Trophoblast cell (in vitro differentiated cells and primary cell): ENCODE results near the gene RBM20.

ENCODE experiments used
- DNase-seq, 2 donors: peaks; one replicate each; pipeline ENCODE4 v3.0.0-alpha.2; 2016
- H2AFZ ChIP-seq: 2 replicates; pipeline ENCODE4 v1.6.1; 2013; ENCODE audit warnings: low read length, moderate library complexity, mild to moderate bottlenecking; ENCODE audit not compliant: insufficient read depth, poor library complexity
- H2AK5ac ChIP-seq: 2 replicates; pipeline ENCODE4 v1.6.1; 2013; ENCODE audit warnings: mild to moderate bottlenecking, low read length
- H2BK120ac ChIP-seq: 2 replicates; pipeline ENCODE4 v1.6.1; 2013; ENCODE audit warnings: low read length, mild to moderate bottlenecking, moderate library complexity; ENCODE audit not compliant: insufficient read depth, poor library complexity
- H2BK12ac ChIP-seq: 2 replicates; pipeline ENCODE4 v1.6.1; 2013; ENCODE audit warnings: mild to moderate bottlenecking, low read length, moderate library complexity
- H2BK5ac ChIP-seq: 2 replicates; pipeline ENCODE4 v1.6.1; 2013; ENCODE audit warnings: low read length, low read depth, moderate library complexity, mild to moderate bottlenecking; ENCODE audit not compliant: poor library complexity
- H3K14ac ChIP-seq: 2 replicates; pipeline ENCODE4 v1.6.1; 2013; ENCODE audit warnings: mild to moderate bottlenecking, low read length
- H3K18ac ChIP-seq: 2 replicates; pipeline ENCODE4 v1.6.1; 2013; ENCODE audit warnings: mild to moderate bottlenecking, low read length
- H3K23ac ChIP-seq: 2 replicates; pipeline ENCODE4 v1.6.1; 2013; ENCODE audit warnings: low read length
- H3K27ac ChIP-seq: 2 replicates; pipeline ENCODE4 v1.5.1; 2013; ENCODE audit warnings: low read depth, mild to moderate bottlenecking, inconsistent platforms, low read length, moderate library complexity
- H3K27me3 ChIP-seq: 2 replicates; pipeline ENCODE4 v1.6.1; 2013; ENCODE audit warnings: inconsistent platforms, mild to moderate bottlenecking, low read length, moderate library complexity; ENCODE audit not compliant: insufficient read depth
- H3K36me3 ChIP-seq, 2 experiments: 1 replicate in 1 of 2; 2 replicates in 1 of 2; pipeline ENCODE4 v1.6.1; 2013; ENCODE audit warnings: low read length in 2 of 2, mild to moderate bottlenecking in 2 of 2, moderate library complexity in 1 of 2; ENCODE audit not compliant: insufficient read depth in 2 of 2, control insufficient read depth in 1 of 2
- H3K4ac ChIP-seq: 2 replicates; pipeline ENCODE4 v1.6.1; 2013; ENCODE audit warnings: low read depth, mild to moderate bottlenecking, low read length, moderate library complexity
- H3K4me1 ChIP-seq, 2 experiments: 1 replicate in 1 of 2; 2 replicates in 1 of 2; pipeline ENCODE4 v1.6.1; 2013; ENCODE audit warnings: low read length in 2 of 2, mild to moderate bottlenecking in 2 of 2, moderate library complexity in 1 of 2; ENCODE audit not compliant: insufficient read depth in 2 of 2, control insufficient read depth in 1 of 2
- H3K4me2 ChIP-seq: 2 replicates; pipeline ENCODE4 v1.6.1; 2013; ENCODE audit warnings: inconsistent platforms, mild to moderate bottlenecking, low read length, moderate library complexity
- H3K4me3 ChIP-seq: 2 replicates; pipeline ENCODE4 v1.5.1; 2013; ENCODE audit warnings: mild to moderate bottlenecking, low read depth, low read length, inconsistent platforms
- H3K79me1 ChIP-seq: one replicate; pipeline ENCODE4 v1.6.1; 2013; ENCODE audit warnings: low read length
- H3K79me2 ChIP-seq: 2 replicates; pipeline ENCODE4 v1.6.1; 2013; ENCODE audit warnings: low read length, mild to moderate bottlenecking; ENCODE audit not compliant: control insufficient read depth, insufficient read depth, poor library complexity
- H3K9ac ChIP-seq: 2 replicates; pipeline ENCODE4 v1.6.1; 2013; ENCODE audit warnings: mild to moderate bottlenecking, low read length
- H3K9me3 ChIP-seq: 2 replicates; pipeline ENCODE4 v1.6.1; 2013; ENCODE audit warnings: low read depth, mild to moderate bottlenecking, control low read depth, inconsistent platforms, low read length; ENCODE audit not compliant: insufficient read depth
- H4K12ac ChIP-seq: 2 replicates; pipeline ENCODE4 v1.6.1; 2013; ENCODE audit warnings: low read depth, mild to moderate bottlenecking, low read length, moderate library complexity
- H4K8ac ChIP-seq: 2 replicates; pipeline ENCODE4 v1.6.1; 2013; ENCODE audit warnings: low read depth, mild to moderate bottlenecking, low read length, moderate library complexity
- H4K91ac ChIP-seq: one replicate; pipeline ENCODE4 v1.6.1; 2013; ENCODE audit warnings: low read depth, mild to moderate bottlenecking, low read length, moderate library complexity
- WGBS: extraction: QIAGEN DNeasy Blood & Tissue Kit; methylation state at CpG from one replicate; pipeline ENCODE4 v1.1.7; 2013; ENCODE audit warnings: missing lambda C conversion rate; ENCODE audit not compliant: insufficient read length, insufficient coverage; ENCODE audit errors: extremely low coverage; 5-methylcytosine and 5-hydroxymethylcytosine counted together

Gene RBM20

DNA sequence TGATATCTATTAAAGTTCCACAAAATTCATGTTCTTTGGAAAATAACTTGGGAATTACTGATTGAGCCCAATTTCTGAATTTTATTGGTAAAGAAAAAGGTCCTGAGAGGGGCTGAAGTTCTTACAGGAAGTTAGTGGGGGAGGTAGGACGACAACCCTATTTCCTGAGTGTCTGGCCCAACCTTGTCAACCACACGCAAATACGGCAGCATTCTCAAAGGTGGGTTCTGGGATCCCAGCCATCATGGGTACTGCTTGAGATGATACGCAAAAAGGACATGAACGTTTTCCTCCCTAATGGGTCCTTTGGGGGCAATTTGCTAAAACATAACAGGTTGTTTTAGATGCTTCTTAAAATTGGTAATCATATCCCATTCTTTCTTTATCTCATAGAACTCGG lies 224.8 kb downstream of the RBM20 start:
- Histone ChIP-seq H2BK5ac (no peak overlapping the region), H3K4me3 (no peak overlapping the region), H4K91ac (no peak overlapping the region), H3K4ac (no peak overlapping the region), H3K18ac (no peak overlapping the region), H3K14ac (no peak overlapping the region), H2BK12ac (no peak overlapping the region), H3K79me1 (peaks cover 15% of the 10 kb centered on the region), H4K12ac (no peak overlapping the region), H2AFZ (no peak overlapping the region), H3K4me1 (peaks cover 7 to 10% of the 10 kb centered on the region in 2 experiments), H2AK5ac (no peak overlapping the region), H3K36me3 (no peaks in the 10 kb centered on the region), H4K8ac (no peak overlapping the region), H3K27ac (no peak overlapping the region), H2BK120ac (no peak overlapping the region), H3K23ac (no peak overlapping the region), H3K79me2 (peaks cover 4% of the 10 kb centered on the region), H3K9ac (no peak overlapping the region), H3K9me3 (no peaks in the 10 kb centered on the region), H3K27me3 (no peaks in the 10 kb centered on the region), H3K4me2 (no peak overlapping the region)
- no CpG with 5 or more reads among the region's 6 CpGs for WGBS
- no peak for DNase-seq

DNA sequence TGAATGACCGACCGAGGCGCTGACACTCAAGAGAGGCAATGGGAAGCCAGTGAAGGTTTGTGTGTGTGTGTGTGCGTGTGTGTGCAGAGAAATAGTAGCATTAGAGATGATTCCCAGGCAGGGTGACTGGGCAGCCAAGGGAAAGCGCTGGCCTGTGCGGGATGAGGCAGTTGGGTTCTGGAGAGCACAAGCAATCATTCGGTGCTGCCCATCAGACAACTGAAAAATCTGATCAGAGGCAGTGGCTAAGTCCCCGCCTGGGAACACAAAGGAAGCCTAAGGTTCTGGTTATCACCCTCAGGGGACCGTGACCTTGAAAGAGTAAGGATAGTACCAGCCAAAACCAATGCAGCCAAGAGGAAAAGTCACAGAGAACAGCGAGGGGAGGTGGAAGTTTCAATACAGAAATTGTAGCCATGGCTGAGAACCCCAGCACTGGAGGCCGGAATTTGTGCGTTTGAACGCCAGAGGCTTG lies 226.7 kb downstream of the RBM20 start:
- peak overlapping the region; percentile 67 for H2BK12ac ChIP-seq
- no peaks in the 10 kb centered on the region for H3K36me3 ChIP-seq
- H3K79me1 ChIP-seq = peaks cover 13% of the 10 kb centered on the region
- peak overlapping the region; percentile 84 for H3K4me2 ChIP-seq
- peak overlapping the region; percentile 83 for H4K12ac ChIP-seq
- no peak for DNase-seq
- no peak overlapping the region for H3K9ac ChIP-seq
- H4K91ac ChIP-seq = peak overlapping the region; percentile 91
- H3K14ac ChIP-seq = peak overlapping the region; percentile 68
- no peak overlapping the region for H3K23ac ChIP-seq
- H3K4me3 ChIP-seq = no peak overlapping the region
- peak overlapping the region; percentile 66 for H2BK5ac ChIP-seq
- peaks cover 4% of the 10 kb centered on the region for H3K79me2 ChIP-seq
- peak overlapping the region; percentile 87 for H4K8ac ChIP-seq
- no peaks in the 10 kb centered on the region for H3K27me3 ChIP-seq
- H3K4me1 ChIP-seq = peaks cover 7 to 10% of the 10 kb centered on the region in 2 experiments
- H2BK120ac ChIP-seq = peak overlapping the region; percentile 67
- peak overlapping the region; percentile 61 for H3K27ac ChIP-seq
- peak overlapping the region; percentile 48 for H2AK5ac ChIP-seq
- peak overlapping the region; percentile 22 for H3K18ac ChIP-seq
- no CpG with 5 or more reads among the region's 13 CpGs for WGBS
- no peaks in the 10 kb centered on the region for H3K9me3 ChIP-seq
- H3K4ac ChIP-seq = peak overlapping the region; percentile 13
- H2AFZ ChIP-seq = peak overlapping the region; percentile 77

DNA sequence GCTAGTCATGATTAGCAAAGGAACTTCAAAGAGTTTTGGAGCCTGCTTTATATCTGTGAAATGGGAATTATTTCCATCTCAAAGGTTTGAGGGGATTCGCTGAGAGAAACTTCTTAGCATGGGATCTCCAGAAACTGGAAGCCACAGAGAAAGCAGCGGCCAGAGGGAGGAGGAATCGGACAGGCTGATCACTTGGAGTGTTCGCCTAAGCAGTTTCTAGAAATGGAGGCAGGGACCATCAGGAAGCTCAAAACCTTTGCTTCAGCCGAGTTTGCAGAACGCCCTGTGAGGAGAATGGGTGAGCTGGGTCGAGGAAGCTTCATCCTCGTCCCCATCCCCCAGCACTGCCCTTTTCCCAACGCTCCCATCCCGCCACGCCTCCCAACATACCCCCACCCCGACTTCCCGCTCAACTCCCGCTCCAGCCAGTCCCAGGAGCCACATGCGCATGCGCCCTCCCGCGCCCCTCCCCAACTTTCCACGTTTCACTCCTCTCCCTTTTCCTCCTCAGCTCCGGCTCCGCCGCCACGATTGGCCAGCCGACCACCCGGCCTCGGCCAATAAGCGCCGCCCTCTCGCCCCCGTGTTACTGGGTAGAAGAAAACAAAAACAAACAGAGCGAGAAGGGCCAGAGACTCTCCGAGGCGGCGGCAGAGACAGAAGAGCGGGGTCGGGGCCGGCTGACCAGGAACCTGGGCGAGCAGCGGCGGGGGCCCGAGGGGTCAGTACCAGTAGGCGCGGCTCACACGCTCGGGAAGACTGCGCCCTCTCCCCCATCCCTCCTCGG lies 227.4 kb downstream of the RBM20 start, which contains the start of gene PDCD4:
Gene PDCD4, plus strand, starts transcription at position 631 of the 787 bp plus-strand sequence. CDS start 4,100 bp downstream, outside the sequence.
- DNase-seq = peak; percentile 97 to 99
- H3K9me3 ChIP-seq = no peaks in the 10 kb centered on the region
- no peaks in the 10 kb centered on the region for H3K36me3 ChIP-seq
- peak within 1 kb of the TSS; percentile 65 for H3K4ac ChIP-seq
- H2BK5ac ChIP-seq = peak within 1 kb of the TSS; percentile 76
- peak within 1 kb of the TSS; percentile 83 for H4K12ac ChIP-seq
- H3K79me1 ChIP-seq = peaks cover 13% of the 10 kb centered on the region
- H3K18ac ChIP-seq = peak within 1 kb of the TSS; percentile 71
- H4K91ac ChIP-seq = peak within 1 kb of the TSS; percentile 91
- H3K9ac ChIP-seq = peak within 1 kb of the TSS; percentile 84
- peak within 1 kb of the TSS; percentile 87 for H4K8ac ChIP-seq
- H3K4me3 ChIP-seq = peak within 1 kb of the TSS; percentile 87
- H3K79me2 ChIP-seq = peaks cover 4% of the 10 kb centered on the region
- peak within 1 kb of the TSS; percentile 94 for H3K27ac ChIP-seq
- WGBS = no CpG with 5 or more reads among the region's 47 CpGs
- peak within 1 kb of the TSS; percentile 84 for H3K4me2 ChIP-seq
- H3K14ac ChIP-seq = peak within 1 kb of the TSS; percentile 85
- H2AK5ac ChIP-seq = peak within 1 kb of the TSS; percentile 48
- no peaks in the 10 kb centered on the region for H3K27me3 ChIP-seq
- H2BK12ac ChIP-seq = peak within 1 kb of the TSS; percentile 67
- peaks cover 7 to 8% of the 10 kb centered on the region in 2 experiments for H3K4me1 ChIP-seq
- peak within 1 kb of the TSS; percentile 68 for H2BK120ac ChIP-seq
- H3K23ac ChIP-seq = no peak within 1 kb of the TSS
- peak within 1 kb of the TSS; percentile 78 for H2AFZ ChIP-seq

DNA sequence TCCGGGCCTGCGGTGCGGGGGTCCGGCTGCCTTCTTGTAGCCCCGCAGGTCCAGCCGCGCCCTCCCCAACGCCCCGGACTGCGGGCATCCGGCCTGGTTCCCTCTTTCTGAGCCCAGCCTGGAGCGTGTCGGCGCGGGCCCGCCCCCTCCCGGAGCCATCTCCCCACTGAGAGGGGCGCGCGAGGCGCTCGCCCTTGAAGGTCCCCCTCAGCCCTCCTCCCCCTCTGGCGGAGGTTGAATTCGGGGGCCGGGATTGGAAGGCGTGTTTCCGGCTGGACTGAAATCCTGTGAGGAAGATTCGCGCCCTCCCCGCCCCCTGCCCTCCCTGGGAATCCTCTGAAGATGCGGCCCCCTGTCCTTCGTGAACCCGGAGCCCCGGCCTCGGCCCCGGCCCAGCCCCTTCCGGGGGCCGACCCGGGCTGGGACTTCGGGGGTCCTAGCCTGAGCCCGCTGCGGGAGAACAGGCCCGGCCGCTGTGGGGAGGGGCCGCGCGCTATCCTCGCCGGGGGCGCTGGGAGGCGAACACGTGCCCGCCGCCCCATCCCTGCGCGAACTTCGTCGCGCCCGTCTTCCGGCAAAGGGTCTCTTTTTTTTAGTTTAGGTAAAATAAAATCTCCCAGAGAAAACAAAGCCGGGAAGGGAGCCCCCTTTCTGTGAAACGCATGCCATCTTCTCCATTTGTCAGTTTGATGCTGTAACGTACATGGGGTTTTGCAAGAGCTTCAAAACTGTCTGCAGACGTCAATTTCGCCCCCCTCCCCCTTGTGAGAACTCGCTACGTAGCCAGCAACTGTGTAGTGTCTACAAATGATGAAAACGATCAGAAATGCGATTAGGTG lies 228.2 kb downstream of the RBM20 start:
- peak overlapping the region; percentile 84 for H3K9ac ChIP-seq
- WGBS = no CpG with 5 or more reads among the region's 70 CpGs

More for the DNA sequence above, 228.2 kb downstream of the RBM20 start:
- Histone ChIP-seq H3K14ac (peak overlapping the region; percentile 85), H3K9me3 (no peaks in the 10 kb centered on the region), H2BK5ac (peak overlapping the region; percentile 76), H3K27me3 (no peaks in the 10 kb centered on the region), H3K27ac (peak overlapping the region; percentile 94), H4K8ac (peak overlapping the region; percentile 73), H3K79me1 (peaks cover 13% of the 10 kb centered on the region), H3K4me3 (peak overlapping the region; percentile 87), H4K91ac (peak overlapping the region; percentile 90), H2BK12ac (no peak overlapping the region), H3K18ac (peak overlapping the region; percentile 71), H3K23ac (no peak overlapping the region), H3K36me3 (peaks cover 0 to 2% of the 10 kb centered on the region in 2 experiments), H3K79me2 (peaks cover 4% of the 10 kb centered on the region), H2AK5ac (no peak overlapping the region), H3K4me2 (peak overlapping the region; percentile 72), H3K4ac (peak overlapping the region; percentile 65), H2AFZ (peak overlapping the region; percentile 78), H2BK120ac (peak overlapping the region; percentile 68), H3K4me1 (peaks cover 7 to 8% of the 10 kb centered on the region in 2 experiments), H4K12ac (peak overlapping the region; percentile 26)
- peak; percentile 64 to 73 for DNase-seq
